Measurements from ENCODE around the gene GPR143.

DNA sequence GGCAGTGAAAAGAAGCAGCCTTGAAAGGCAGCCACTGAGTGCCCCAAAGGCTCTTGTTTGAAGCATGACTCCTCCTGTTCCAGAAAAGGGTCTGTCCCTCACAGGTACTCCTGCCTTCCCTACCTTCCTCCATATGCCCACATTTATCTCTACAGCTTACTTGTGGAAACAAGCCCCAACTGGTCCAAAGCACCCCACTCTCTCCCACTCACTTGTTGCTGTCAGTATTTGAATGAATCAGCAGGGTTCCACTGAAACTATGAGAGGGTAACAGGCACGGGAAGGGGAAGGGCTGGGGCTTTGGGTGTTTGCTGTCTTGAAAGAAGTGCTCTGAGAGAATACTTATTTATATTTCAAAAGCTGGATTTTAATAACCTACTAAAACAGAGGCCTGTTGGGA is 34.9 kb downstream of the GPR143 start:
- TF ChIP-seq YY1 (IDR thresholded peaks at IDR 0.05; ENCODE audit: extremely low read depth, insufficient replicate concordance, low read depth, low read length): no peak
- TF ChIP-seq, protein P1, sequence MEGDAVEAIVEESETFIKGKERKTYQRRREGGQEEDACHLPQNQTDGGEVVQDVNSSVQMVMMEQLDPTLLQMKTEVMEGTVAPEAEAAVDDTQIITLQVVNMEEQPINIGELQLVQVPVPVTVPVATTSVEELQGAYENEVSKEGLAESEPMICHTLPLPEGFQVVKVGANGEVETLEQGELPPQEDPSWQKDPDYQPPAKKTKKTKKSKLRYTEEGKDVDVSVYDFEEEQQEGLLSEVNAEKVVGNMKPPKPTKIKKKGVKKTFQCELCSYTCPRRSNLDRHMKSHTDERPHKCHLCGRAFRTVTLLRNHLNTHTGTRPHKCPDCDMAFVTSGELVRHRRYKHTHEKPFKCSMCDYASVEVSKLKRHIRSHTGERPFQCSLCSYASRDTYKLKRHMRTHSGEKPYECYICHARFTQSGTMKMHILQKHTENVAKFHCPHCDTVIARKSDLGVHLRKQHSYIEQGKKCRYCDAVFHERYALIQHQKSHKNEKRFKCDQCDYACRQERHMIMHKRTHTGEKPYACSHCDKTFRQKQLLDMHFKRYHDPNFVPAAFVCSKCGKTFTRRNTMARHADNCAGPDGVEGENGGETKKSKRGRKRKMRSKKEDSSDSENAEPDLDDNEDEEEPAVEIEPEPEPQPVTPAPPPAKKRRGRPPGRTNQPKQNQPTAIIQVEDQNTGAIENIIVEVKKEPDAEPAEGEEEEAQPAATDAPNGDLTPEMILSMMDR (IDR thresholded peaks at IDR 0.05 in 2 of 3, conservative IDR thresholded peaks at IDR 0.05 in 1 of 3; ENCODE audit: borderline replicate concordance in 1 of 3, insufficient read depth in 1 of 3, low read depth in 2 of 3, low read length in 2 of 3): no peak
